DOHH2 (cell line): ENCODE results near the gene ZNF280C.

ENCODE experiments used
- H3F3A ChIP-seq: fragments of 200-600 bp; sonication (generic), shearing (Covaris generic); 2 replicates; pipeline ENCODE4 v1.6.0; 2016; ENCODE audit warnings: antibody characterized with exemption, mild to moderate bottlenecking; ENCODE audit not compliant: control insufficient read depth, insufficient read depth
- H3K27ac ChIP-seq: fragments of 200-600 bp; sonication (generic); 2 replicates; pipeline ENCODE4 v1.5.1; 2014; ENCODE audit warnings: low read depth, mild to moderate bottlenecking, low read length, moderate library complexity
- H3K27me3 ChIP-seq: fragments of 200-600 bp; sonication (generic); 2 replicates; pipeline ENCODE4 v1.6.1; 2014; ENCODE audit warnings: mild to moderate bottlenecking, low read length, mixed read lengths; ENCODE audit not compliant: control insufficient read depth
- H3K36me3 ChIP-seq: fragments of 200-600 bp; sonication (generic); 2 replicates; pipeline ENCODE4 v1.6.1; 2014; ENCODE audit warnings: mild to moderate bottlenecking, low read length, moderate library complexity, mixed read lengths; ENCODE audit not compliant: control insufficient read depth
- H3K4me1 ChIP-seq: fragments of 200-600 bp; sonication (generic); 2 replicates; pipeline ENCODE4 v1.6.1; 2014; ENCODE audit warnings: mild to moderate bottlenecking, low read length, mixed read lengths; ENCODE audit not compliant: control insufficient read depth
- H3K4me2 ChIP-seq: fragments of 200-600 bp; sonication (generic); 2 replicates; pipeline ENCODE4 v1.6.0; 2014; ENCODE audit warnings: mild to moderate bottlenecking, low read length, moderate library complexity
- H3K4me3 ChIP-seq: fragments of 200-600 bp; sonication (generic); 2 replicates; pipeline ENCODE4 v1.5.1; 2014; ENCODE audit warnings: mild to moderate bottlenecking, low read length, mixed read lengths
- H3K79me2 ChIP-seq: fragments of 200-600 bp; sonication (generic); 2 replicates; pipeline ENCODE4 v1.6.1; 2014; ENCODE audit warnings: mild to moderate bottlenecking, low read length, mixed read lengths; ENCODE audit not compliant: control insufficient read depth
- H3K9me2 ChIP-seq: fragments of 200-600 bp; sonication (generic); replicated peaks from 2 replicates; pipeline ENCODE4 v1.6.1; 2014; ENCODE audit warnings: mild to moderate bottlenecking, low read length, mixed read lengths; ENCODE audit not compliant: control insufficient read depth
- H3K9me3 ChIP-seq: fragments of 200-600 bp; sonication (generic); 2 replicates; pipeline ENCODE4 v1.6.1; 2014; ENCODE audit warnings: antibody characterized with exemption, low read length, mixed read lengths; ENCODE audit not compliant: control insufficient read depth, insufficient read depth
- H4K20me1 ChIP-seq: fragments of 200-600 bp; sonication (generic); 2 replicates; pipeline ENCODE4 v1.6.0; 2014; ENCODE audit warnings: low read depth, mild to moderate bottlenecking, antibody characterized with exemption, low read length, moderate library complexity; ENCODE audit not compliant: control insufficient read depth, insufficient read depth
- CTCF ChIP-seq: fragments of 200-600 bp; sonication (generic); IDR thresholded peaks from one replicate; pipeline ENCODE4 v1.5.1; 2014; ENCODE audit warnings: antibody characterized with exemption, mild to moderate bottlenecking, low read depth, low read length; ENCODE audit not compliant: poor library complexity, severe bottlenecking
- EZH2phosphoT487 ChIP-seq: fragments of 200-600 bp; sonication (generic); IDR thresholded peaks from 2 replicates; pipeline ENCODE4 v1.6.1; 2017; ENCODE audit warnings: borderline replicate concordance, mild to moderate bottlenecking, antibody characterized with exemption, low read length, moderate library complexity, mixed read lengths

ZNF280C gene

GRCh38 chrX:130285710-130286109, 17.0 kb upstream of the ZNF280C start:
- H3K27ac ChIP-seq, result no peak overlapping the region
- no peak overlapping the region for H3K4me2 ChIP-seq
- H3K4me1 ChIP-seq, result no peaks in the 10 kb centered on the region
- H4K20me1 ChIP-seq, result no peaks in the 10 kb centered on the region
- H3K79me2 ChIP-seq, result no peaks in the 10 kb centered on the region
- no peaks in the 10 kb centered on the region for H3K27me3 ChIP-seq
- H3F3A ChIP-seq, result no peaks in the 10 kb centered on the region
- no peaks in the 10 kb centered on the region for H3K9me3 ChIP-seq
- no peak for TF ChIP-seq EZH2phosphoT487
- TF ChIP-seq CTCF, result no peak
- no peaks in the 10 kb centered on the region for H3K9me2 ChIP-seq
- H3K4me3 ChIP-seq, result no peak overlapping the region
- no peaks in the 10 kb centered on the region for H3K36me3 ChIP-seq

- H3K9me3 ChIP-seq, result no peaks in the 10 kb centered on the region
- H3K4me1 ChIP-seq, result no peaks in the 10 kb centered on the region
- H3K36me3 ChIP-seq, result no peaks in the 10 kb centered on the region
- no peaks in the 10 kb centered on the region for H3K9me2 ChIP-seq
- H3K27ac ChIP-seq, result no peak overlapping the region
- H3K4me3 ChIP-seq, result no peak overlapping the region
- H3K27me3 ChIP-seq, result no peaks in the 10 kb centered on the region
- TF ChIP-seq CTCF (no peak), EZH2phosphoT487 (no peak)
- H3K79me2 ChIP-seq, result no peaks in the 10 kb centered on the region
- H3K4me2 ChIP-seq, result no peak overlapping the region
- H3F3A ChIP-seq, result no peaks in the 10 kb centered on the region
- H4K20me1 ChIP-seq, result no peaks in the 10 kb centered on the region
Observed at GRCh38 chrX:130285069-130285620, 16.4 kb upstream of the ZNF280C start.

GRCh38 chrX:130282151-130282550, 13.5 kb upstream of the ZNF280C start:
- Histone ChIP-seq H3K79me2 (no peaks in the 10 kb centered on the region), H3K4me1 (no peaks in the 10 kb centered on the region), H3K36me3 (no peaks in the 10 kb centered on the region), H3K27me3 (no peaks in the 10 kb centered on the region), H3K9me3 (no peaks in the 10 kb centered on the region), H3K27ac (no peak overlapping the region), H3K4me3 (no peak overlapping the region), H3K4me2 (no peak overlapping the region), H4K20me1 (no peaks in the 10 kb centered on the region), H3F3A (no peaks in the 10 kb centered on the region), H3K9me2 (no peaks in the 10 kb centered on the region)
- TF ChIP-seq EZH2phosphoT487 (no peak), CTCF (no peak)
